Esophagus mucosa (tissue), 1 donor: ENCODE data around the gene MRPS15. TPM values are rescaled to one million over a fixed set of nuclear protein-coding genes. Genes with fewer than 3 reads are reported as not detected.

ENCODE experiments used
- ATAC-seq: fragments of 200-7000 bp; cut with Tn5 transposase; one replicate; pipeline ENCODE4 v1.9.1; 2020
- total RNA-seq: library from RNA; stranded (reverse); gene quantifications from one replicate; pipeline ENCODE4 v1.2.4, GENCODE V29; 2023
- donor health status: DM: yes; HTN: yes; CAD: no.

Gene MRPS15
- total RNA-seq, 1 donor from 2014 or later, result 89.4 TPM

GRCh38 chr1:36457691-36458090 is 6.5 kb downstream of the MRPS15 start:
- no peak for ATAC-seq

- ATAC-seq, result no peak
These were observed 7.7 kb downstream of the MRPS15 start for GRCh38 chr1:36456391-36456928.

DNA sequence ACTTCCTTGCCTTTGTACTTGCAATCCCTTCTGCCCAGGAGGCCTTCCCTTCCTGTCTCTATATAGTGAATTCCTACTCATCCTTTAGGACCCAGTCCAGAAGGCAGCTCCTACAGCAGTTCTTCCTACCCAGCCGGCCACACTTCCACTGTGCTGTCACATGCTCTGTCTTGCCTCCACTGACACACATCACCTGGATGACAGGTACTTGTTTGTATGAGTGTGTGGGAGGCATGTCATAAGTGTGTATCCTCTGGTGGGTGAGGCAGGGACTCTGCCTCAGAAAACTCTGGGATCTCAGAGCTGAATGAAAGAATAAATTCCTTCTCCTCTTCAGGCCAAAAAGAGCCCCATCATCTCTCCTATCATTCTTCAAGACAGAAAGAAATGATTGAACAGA is 8.8 kb downstream of the MRPS15 start:
- ATAC-seq, result no peak

- no peak for ATAC-seq
These were observed 10.4 kb downstream of the MRPS15 start for GRCh38 chr1:36453600-36454388.

DNA sequence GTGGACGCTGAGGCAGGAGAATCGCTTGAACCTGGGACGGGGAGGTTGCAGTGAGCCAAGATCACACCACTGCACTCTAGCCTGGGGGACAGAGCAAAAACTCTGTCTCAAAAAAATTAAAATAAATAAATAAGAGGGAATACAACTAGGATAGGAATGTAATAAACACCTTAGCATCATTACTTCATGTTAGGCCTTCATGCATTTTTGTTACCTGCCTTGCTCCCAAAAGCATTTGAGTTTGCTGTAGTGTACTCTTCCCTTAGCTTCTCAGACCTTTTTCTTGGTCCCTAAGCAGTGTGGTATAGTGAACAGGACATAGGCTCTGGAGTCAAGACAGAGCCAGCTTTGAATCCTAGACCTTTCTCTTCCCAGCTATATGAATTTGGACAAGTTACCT is 11.1 kb downstream of the MRPS15 start:
- ATAC-seq, result no peak

- ATAC-seq, result no peak
These were observed 13.3 kb downstream of the MRPS15 start for GRCh38 chr1:36450919-36451305.

DNA sequence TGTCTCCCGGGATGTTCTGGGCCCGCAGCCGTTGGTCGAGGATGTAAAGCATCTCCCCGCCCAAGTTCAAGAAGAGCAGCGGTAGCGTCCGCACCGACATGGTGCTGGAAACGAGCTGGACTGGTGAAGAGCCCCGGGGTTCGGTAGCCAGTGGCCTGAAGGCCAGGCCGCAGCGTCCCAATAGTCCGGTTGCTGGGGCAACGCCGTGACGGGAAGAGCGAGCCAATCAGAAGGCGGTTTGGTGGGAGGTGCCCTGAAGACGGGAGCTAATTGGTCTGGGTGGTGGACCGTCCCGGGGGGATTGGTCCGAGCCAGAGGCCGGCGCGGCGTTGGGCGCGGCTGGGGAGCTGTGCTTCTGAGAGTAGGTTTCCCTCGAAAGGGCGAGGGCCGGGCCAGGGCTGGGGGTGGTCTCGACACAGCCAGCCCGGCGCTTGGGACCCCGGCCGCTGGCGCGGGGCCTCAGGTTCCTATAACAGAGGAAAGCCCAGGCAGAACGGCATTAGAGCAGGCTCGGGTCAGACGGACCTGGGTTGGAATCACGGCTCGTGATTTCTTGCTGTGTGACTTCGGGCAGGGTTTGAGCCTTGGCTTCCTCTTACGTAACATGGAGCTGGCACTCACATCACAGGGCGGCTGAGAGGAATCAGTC is 13.8 kb downstream of the MRPS15 start, which contains the start of gene OSCP1:
Gene OSCP1 (minus strand): TSS at position 182 of the 649 bp plus-strand sequence. CDS start 82 bp downstream, at position 100.
- ATAC-seq, result peak; percentile 97

- ATAC-seq, result peak; percentile 22
These were observed 15.6 kb downstream of the MRPS15 start for GRCh38 chr1:36448530-36449056.

DNA sequence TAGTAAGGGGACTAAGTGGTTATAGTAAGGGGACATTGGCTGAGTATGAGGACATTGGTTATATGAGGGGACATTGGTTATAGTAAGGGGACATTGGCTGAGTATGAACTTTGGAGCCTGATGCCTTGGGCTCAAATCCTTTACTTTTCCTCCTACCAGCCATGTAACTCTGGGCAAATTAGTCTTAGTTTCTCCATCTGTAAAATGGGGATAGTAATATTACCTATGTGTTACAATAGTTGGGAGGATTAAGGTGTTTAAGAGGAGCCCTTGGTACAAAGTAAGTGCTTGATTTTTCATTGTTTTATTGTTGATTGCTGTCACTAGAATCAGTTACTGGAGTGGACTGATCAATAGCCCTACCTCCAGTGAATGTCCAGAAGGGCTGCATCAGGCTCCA is 16.7 kb downstream of the MRPS15 start:
- no peak for ATAC-seq

DNA sequence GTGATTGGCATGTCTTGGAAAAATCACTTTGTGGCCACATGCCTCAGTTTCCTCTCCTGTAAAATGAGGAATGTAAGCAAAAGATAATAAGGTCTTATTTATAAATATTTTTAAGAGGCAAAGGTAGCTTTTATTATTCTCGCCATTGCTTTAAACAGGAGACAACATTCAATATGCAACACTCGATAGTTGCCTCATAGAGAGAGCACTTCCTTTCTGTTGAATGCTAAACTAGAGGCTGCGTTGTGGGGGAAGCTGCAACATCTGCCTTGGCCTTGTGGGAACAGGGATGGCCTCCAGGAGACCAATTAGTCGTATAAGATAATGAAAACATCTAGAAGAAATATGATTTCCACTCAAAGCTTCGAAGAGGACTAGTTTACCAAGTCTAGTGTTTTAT is 17.4 kb downstream of the MRPS15 start:
- no peak for ATAC-seq

DNA sequence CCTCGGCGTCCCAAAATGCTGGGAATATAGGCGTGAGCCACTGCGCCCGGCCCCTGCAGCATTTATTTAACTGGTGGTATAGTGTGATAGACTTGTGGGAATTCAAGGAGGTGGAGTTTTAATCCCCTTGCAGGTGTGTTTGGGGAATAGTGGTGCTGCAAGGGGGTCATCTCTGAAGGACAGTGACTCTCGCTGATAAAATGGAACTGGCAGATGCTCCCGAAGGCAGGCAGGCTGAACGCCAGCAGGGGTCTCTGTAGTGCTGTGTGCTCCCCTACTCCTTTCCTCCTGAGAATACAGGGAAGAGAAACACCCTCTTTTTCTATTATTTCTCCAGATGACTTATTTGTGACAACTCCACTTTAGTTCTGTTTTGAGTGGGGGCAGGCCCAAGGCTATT is 17.9 kb downstream of the MRPS15 start:
- no peak for ATAC-seq

- no peak for ATAC-seq
These were observed 20.9 kb downstream of the MRPS15 start for GRCh38 chr1:36443297-36443696.

DNA sequence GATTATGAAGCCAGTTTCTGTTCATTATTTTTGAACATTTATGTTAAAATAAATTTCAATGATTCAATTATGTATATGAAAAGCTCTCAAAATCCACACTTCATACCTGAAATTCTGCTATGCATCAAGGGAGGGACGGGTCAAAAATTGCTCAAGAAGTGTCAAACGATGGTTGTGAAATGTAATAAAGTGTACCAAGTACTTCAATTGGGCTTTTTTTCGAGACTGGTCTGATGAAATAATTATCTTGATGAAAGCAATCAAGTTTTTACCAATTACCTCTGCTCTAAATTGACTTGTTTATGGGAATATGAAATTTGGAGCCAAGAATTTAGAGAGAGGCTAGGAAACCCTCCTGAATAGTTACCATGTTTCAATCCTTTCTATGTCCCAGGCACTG is 21.8 kb downstream of the MRPS15 start:
- ATAC-seq, result no peak

GRCh38 chr1:36440646-36441045 is 23.5 kb downstream of the MRPS15 start:
- ATAC-seq, result no peak

- no peak for ATAC-seq
These were observed 24.1 kb downstream of the MRPS15 start for GRCh38 chr1:36440044-36440443.

DNA sequence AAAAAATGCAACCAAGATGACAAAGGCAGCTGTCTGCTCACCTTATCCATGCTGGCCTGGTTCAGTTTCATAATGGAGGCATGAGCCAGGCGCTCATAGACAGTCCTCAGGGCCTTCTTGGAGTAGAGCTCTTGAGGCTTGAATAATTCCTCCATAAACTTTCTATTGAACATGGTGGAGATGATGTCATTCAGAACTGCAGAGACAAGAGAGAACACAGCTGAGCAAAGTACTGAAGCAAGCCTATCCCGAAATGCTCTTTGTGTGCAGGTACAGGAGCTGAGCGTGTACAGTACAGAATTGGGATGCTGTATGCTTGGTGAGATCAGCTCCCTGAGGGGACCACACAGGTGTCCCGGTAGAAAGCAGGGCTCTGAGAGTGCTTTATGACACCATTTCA is 25.5 kb downstream of the MRPS15 start:
- peak; percentile 14 for ATAC-seq

DNA sequence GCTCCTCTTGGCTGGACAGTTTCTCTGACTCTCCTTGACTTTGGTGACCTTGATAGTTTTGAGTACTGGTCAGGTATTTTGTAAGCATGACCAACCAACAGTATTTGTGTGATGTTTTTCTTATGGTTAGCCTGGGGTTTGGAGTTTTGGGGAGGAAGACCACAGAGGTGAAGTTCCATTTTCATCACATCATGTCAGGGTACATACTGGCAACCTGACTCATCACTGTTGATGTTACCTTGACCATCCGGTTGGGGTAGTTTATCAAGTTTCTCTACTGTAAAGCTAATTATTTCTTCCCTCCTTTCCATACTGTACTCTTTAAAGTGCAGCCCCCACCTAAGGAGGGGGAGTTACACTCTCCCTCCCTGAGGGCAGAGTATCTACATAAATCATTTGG is 27.4 kb downstream of the MRPS15 start:
- ATAC-seq, result peak; percentile 94

DNA sequence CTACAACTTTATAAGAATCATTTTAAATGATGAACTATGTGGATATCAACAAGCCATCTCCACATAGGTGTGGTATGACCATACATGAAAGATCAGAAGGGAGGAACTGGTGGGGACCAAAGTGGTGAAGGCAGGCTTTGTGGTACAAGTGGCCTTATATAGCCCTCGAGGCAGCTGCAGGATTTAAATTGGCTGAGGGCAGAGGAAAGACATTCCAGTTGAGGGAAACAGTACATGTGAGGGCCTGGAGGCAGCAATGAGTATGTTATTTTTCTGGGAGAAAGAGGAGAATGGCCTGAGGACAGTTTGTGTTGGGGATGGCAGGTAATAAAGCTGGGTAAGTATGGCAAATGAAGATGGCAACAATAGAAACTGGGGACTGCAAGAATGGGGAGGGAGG is 31.1 kb downstream of the MRPS15 start:
- no peak for ATAC-seq

- no peak for ATAC-seq
These were observed 31.6 kb downstream of the MRPS15 start for GRCh38 chr1:36432616-36433015.

GRCh38 chr1:36425791-36426190 is 38.4 kb downstream of the MRPS15 start:
- ATAC-seq, result peak; percentile 77

DNA sequence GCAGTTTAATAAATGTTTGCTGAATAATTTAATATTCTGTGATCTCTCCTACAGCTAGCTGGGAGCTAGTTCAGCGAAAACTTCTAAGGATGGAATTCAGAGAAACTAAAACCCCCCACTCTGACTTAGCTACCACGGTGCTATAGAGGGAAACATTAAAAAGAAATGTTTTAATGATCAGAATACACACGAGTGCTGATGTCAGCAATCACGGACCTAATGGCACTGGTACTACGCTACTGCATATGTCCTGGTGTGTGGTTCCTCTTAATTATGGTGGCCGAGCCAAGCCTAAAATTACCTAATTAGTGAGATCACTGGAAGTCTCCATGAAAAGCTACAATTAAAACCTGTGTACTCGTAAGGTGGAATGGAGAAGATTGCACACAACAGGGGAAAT is 42.5 kb downstream of the MRPS15 start:
- no peak for ATAC-seq

- ATAC-seq, result peak; percentile 95
These were observed 43.3 kb downstream of the MRPS15 start for GRCh38 chr1:36420836-36421317.

DNA sequence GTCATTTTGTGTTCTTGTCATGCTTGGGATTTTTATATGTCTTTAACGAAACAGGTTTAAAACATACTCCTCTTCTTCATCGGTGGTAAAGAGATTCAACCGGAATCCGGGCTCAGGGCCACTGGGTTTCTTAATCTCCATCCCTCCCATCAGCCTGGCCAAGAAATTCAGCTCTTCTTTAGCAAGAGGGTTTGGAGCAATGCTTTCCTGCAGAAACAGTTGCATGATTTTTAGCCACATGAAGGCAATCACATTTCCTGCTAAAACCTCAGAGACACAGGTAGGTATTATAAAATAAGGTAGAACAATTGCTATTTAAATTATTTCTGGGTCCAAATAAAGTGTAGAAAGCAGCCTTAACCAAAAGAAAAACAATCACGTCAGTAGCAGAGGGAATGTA is 43.8 kb downstream of the MRPS15 start:
- no peak for ATAC-seq

- no peak for ATAC-seq
These were observed 44.6 kb downstream of the MRPS15 start for GRCh38 chr1:36419569-36419968.
